HG02970 (cell line): ENCODE results near the gene GUCY1B1.

Experiments
- ATAC-seq: cut with Tn5 transposase; IDR thresholded peaks from one replicate; pipeline ENCODE4 v1.9.1; 2021; ENCODE audit warnings: mild to moderate bottlenecking, moderate library complexity, moderate number of reproducible peaks; ENCODE audit not compliant: unreplicated experiment, low FRiP score

The GUCY1B1 gene

GRCh38 chr4:155761047-155761446, 2.2 kb downstream of the GUCY1B1 start:
- ATAC-seq = no peak

GRCh38 chr4:155761916-155762315, 3.1 kb downstream of the GUCY1B1 start:
- ATAC-seq = no peak

GRCh38 chr4:155762334-155762733, 3.5 kb downstream of the GUCY1B1 start:
- ATAC-seq = no peak

GRCh38 chr4:155763551-155763950, 4.7 kb downstream of the GUCY1B1 start:
- no peak for ATAC-seq

- ATAC-seq = no peak
These were observed 6.3 kb downstream of the GUCY1B1 start for GRCh38 chr4:155765149-155765548.

- no peak for ATAC-seq
These were observed 7.8 kb downstream of the GUCY1B1 start for GRCh38 chr4:155766622-155767021.

GRCh38 chr4:155768370-155768769, 9.5 kb downstream of the GUCY1B1 start:
- no peak for ATAC-seq

GRCh38 chr4:155769090-155769489, 10.3 kb downstream of the GUCY1B1 start:
- no peak for ATAC-seq

GRCh38 chr4:155772459-155773195, 13.8 kb downstream of the GUCY1B1 start:
- ATAC-seq = no peak

GRCh38 chr4:155773196-155773800, 14.5 kb downstream of the GUCY1B1 start:
- ATAC-seq = no peak

GRCh38 chr4:155774033-155774432, 15.2 kb downstream of the GUCY1B1 start:
- no peak for ATAC-seq

GRCh38 chr4:155777971-155778735, 19.3 kb downstream of the GUCY1B1 start:
- ATAC-seq = no peak

- no peak for ATAC-seq
These were observed 22.0 kb downstream of the GUCY1B1 start for GRCh38 chr4:155780775-155781174.

GRCh38 chr4:155781249-155781831, 22.5 kb downstream of the GUCY1B1 start:
- no peak for ATAC-seq

- ATAC-seq = no peak
These were observed 25.8 kb downstream of the GUCY1B1 start for GRCh38 chr4:155784637-155785036.

GRCh38 chr4:155785828-155786227, 27.0 kb downstream of the GUCY1B1 start:
- no peak for ATAC-seq

- peak; percentile 84 for ATAC-seq
These were observed 28.4 kb downstream of the GUCY1B1 start for GRCh38 chr4:155787113-155787710.

- ATAC-seq = no peak
These were observed 30.6 kb downstream of the GUCY1B1 start for GRCh38 chr4:155789391-155789790.

GRCh38 chr4:155789982-155790381, 31.2 kb downstream of the GUCY1B1 start:
- ATAC-seq = no peak

GRCh38 chr4:155794589-155795236, 35.9 kb downstream of the GUCY1B1 start:
- ATAC-seq = no peak
